ENCODE measurements around the gene SCG3. TPM values are rescaled to one million over a fixed set of nuclear protein-coding genes. Genes with fewer than 3 reads are reported as not detected.

SCG3 gene
- total RNA-seq, 1 experiment from 2014 or later, result not detected

GRCh38 chr15:51756482-51756881 lies 75.2 kb downstream of the SCG3 start:
- intact Hi-C loops (cut with micrococcal nuclease; ENCODE audit: unreplicated experiment), result no loop called here
- no peak for DNase-seq
- BruUV-seq (replicated peaks), result no TSS peak
- Histone ChIP-seq H3K4me3 (no peak overlapping the region), H3K9me2 (ENCODE audit: insufficient read depth) (no peaks in the 10 kb centered on the region), H3K79me2 (ENCODE audit: low read depth) (no peaks in the 10 kb centered on the region), H3K4me1 (replicated peaks; ENCODE audit: insufficient read depth) (no peaks in the 10 kb centered on the region), H3K36me3 (ENCODE audit: low read depth) (no peaks in the 10 kb centered on the region), H3F3A (ENCODE audit: insufficient read depth, low read depth) (no peaks in the 10 kb centered on the region), H3K27ac (no peak overlapping the region), H3K27me3 (ENCODE audit: insufficient read depth, low read depth) (no peaks in the 10 kb centered on the region), H3K4me2 (no peak overlapping the region), H3K9me3 (ENCODE audit: insufficient read depth, low read depth) (no peaks in the 10 kb centered on the region), H2AFZ (no peak overlapping the region), H4K20me1 (ENCODE audit: insufficient read depth) (no peaks in the 10 kb centered on the region)
- ChIA-PET POLR2A (ENCODE audit: unreplicated experiment) (no interaction called here), CTCF (interaction anchor here (0.6 kb wide), 1 partner anchor 106 kb away, joined by 4 read pairs; no protein-coding TSS in a partner anchor)
- no peak for TF ChIP-seq CTCF (conservative IDR thresholded peaks at IDR 0.05)
- TF ChIP-seq EZH2 (IDR thresholded peaks at IDR 0.05; ENCODE audit: low read depth), result no peak

- TF ChIP-seq EZH2 (IDR thresholded peaks at IDR 0.05; ENCODE audit: low read depth) (no peak), CTCF (conservative IDR thresholded peaks at IDR 0.05) (no peak)
- CTCF ChIA-PET, result interaction anchor here (0.6 kb wide), 1 partner anchor 549 kb away, joined by 3 read pairs; no protein-coding TSS in a partner anchor
Measured at GRCh38 chr15:51757450-51757849, 76.1 kb downstream of the SCG3 start.

GRCh38 chr15:51758645-51759044 lies 77.3 kb downstream of the SCG3 start:
- H3K4me1 ChIP-seq (replicated peaks; ENCODE audit: insufficient read depth), result no peaks in the 10 kb centered on the region
- no peaks in the 10 kb centered on the region for H3F3A ChIP-seq (ENCODE audit: insufficient read depth, low read depth)
- no TSS peak for BruUV-seq (replicated peaks)
- H3K27ac ChIP-seq, result no peak overlapping the region
- H3K27me3 ChIP-seq (ENCODE audit: insufficient read depth, low read depth), result no peaks in the 10 kb centered on the region
- intact Hi-C loops (cut with micrococcal nuclease; ENCODE audit: unreplicated experiment), result no loop called here
- H3K9me3 ChIP-seq (ENCODE audit: insufficient read depth, low read depth), result no peaks in the 10 kb centered on the region
- ChIA-PET POLR2A (ENCODE audit: unreplicated experiment) (no interaction called here), CTCF (no interaction called here)
- DNase-seq, result no peak
- H3K4me3 ChIP-seq, result no peak overlapping the region
- H3K4me2 ChIP-seq, result no peak overlapping the region
- no peaks in the 10 kb centered on the region for H4K20me1 ChIP-seq (ENCODE audit: insufficient read depth)
- no peaks in the 10 kb centered on the region for H3K79me2 ChIP-seq (ENCODE audit: low read depth)
- TF ChIP-seq CTCF (conservative IDR thresholded peaks at IDR 0.05) (no peak), EZH2 (IDR thresholded peaks at IDR 0.05; ENCODE audit: low read depth) (no peak)
- H2AFZ ChIP-seq, result no peak overlapping the region
- no peaks in the 10 kb centered on the region for H3K36me3 ChIP-seq (ENCODE audit: low read depth)
- no peaks in the 10 kb centered on the region for H3K9me2 ChIP-seq (ENCODE audit: insufficient read depth)

More at GRCh38 chr15:51757450-51757849, 76.1 kb downstream of the SCG3 start:
- H3K9me2 ChIP-seq (ENCODE audit: insufficient read depth), result no peaks in the 10 kb centered on the region
- POLR2A ChIA-PET (ENCODE audit: unreplicated experiment), result no interaction called here
- no peaks in the 10 kb centered on the region for H3K36me3 ChIP-seq (ENCODE audit: low read depth)
- no peak overlapping the region for H2AFZ ChIP-seq
- no peak overlapping the region for H3K4me3 ChIP-seq
- no peak for DNase-seq
- H3K27ac ChIP-seq, result no peak overlapping the region
- H3K4me1 ChIP-seq (replicated peaks; ENCODE audit: insufficient read depth), result no peaks in the 10 kb centered on the region
- H3K4me2 ChIP-seq, result no peak overlapping the region
- no peaks in the 10 kb centered on the region for H3F3A ChIP-seq (ENCODE audit: insufficient read depth, low read depth)
- no peaks in the 10 kb centered on the region for H3K79me2 ChIP-seq (ENCODE audit: low read depth)
- no peaks in the 10 kb centered on the region for H3K27me3 ChIP-seq (ENCODE audit: insufficient read depth, low read depth)
- intact Hi-C loops (cut with micrococcal nuclease; ENCODE audit: unreplicated experiment), result no loop called here
- no peaks in the 10 kb centered on the region for H3K9me3 ChIP-seq (ENCODE audit: insufficient read depth, low read depth)
- H4K20me1 ChIP-seq (ENCODE audit: insufficient read depth), result no peaks in the 10 kb centered on the region
- no TSS peak for BruUV-seq (replicated peaks)

Data from PC-9 (cell line).